ENCODE measurements around the gene NUMBL. TPM values are rescaled to one million over a fixed set of nuclear protein-coding genes. Genes with fewer than 3 reads are reported as not detected.
A peak's percentile ranks its signal among the peaks of the same experiment; 100 is the strongest.
"Not testable (repeated sequence)": the region's sequence is repeated elsewhere in the genome, so short reads cannot be mapped to it uniquely, and the experiment has no call there.

NUMBL gene
- total RNA-seq, result 31.5 and 48.4 TPM in 2 replicates

DNA sequence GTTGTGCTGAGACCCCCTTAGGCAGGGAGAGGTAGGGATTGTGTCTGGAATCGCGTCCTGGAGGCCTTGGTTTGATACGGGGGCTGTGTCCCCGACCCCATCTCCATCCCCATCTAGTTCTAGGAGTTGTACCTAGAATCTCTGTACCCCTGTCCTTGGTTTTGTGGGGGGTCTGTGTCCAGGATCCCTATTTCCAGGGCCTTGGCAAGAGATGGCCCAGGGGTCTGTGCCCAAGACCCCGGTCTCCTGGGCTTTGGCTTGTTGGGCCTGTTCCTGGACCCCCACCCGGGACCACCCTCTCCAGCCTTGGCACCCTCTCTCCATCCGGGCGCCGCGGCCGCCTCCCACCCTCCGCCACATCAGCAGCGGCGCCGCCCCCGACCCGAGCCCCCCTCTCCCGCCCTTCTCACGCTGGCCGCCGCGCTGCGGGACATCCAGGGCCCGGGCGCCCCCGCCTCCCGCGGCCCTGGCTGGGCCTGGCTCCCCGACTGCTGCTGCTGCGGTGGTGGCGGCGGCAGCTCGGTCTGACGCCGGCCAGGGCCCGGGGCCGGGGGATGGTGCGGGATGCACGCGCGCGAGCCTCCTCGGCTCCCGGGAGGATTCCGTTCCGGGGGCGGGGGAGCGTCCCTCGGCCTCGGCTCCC, at the start of gene NUMBL:
NUMBL (minus strand) TSS at position 602 of the 643 bp plus-strand sequence; CDS start at position 434, 168 bp downstream.
- DNase-seq (ENCODE audit: extremely low read depth, low read depth, low spot score), result no peak

GRCh38 chr19:40739030-40739839, 48.8 kb upstream of the NUMBL start:
- no peak for DNase-seq (ENCODE audit: extremely low read depth, low read depth, low spot score)

- DNase-seq (ENCODE audit: extremely low read depth, low read depth, low spot score), result no peak
Measured at GRCh38 chr19:40737102-40737644, 46.7 kb upstream of the NUMBL start.

DNA sequence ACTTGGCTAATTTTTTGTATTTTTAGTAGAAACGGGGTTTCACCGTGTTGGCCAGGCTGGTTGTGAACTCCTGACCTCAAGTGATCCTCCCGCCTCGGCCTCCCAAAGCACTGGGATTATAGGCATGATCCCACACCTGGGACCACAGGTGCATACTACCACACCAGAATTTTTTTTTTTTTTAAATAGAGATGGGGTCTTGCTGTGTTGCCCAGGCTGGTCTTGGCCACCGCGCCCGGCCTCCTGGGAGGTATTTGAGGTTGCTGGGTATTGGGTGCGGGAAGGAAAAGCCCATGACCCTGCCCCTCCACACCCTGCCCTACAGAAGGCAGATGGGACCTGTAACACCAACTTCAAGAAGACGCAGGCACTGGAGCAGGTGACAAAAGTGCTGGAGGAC, 46.2 kb upstream of the NUMBL start:
- no peak for DNase-seq (ENCODE audit: extremely low read depth, low read depth, low spot score)

GRCh38 chr19:40735013-40735771, 44.7 kb upstream of the NUMBL start:
- no peak for DNase-seq (ENCODE audit: extremely low read depth, low read depth, low spot score)

- DNase-seq (ENCODE audit: extremely low read depth, low read depth, low spot score), result no peak
Measured at GRCh38 chr19:40733149-40733548, 42.7 kb upstream of the NUMBL start.

DNA sequence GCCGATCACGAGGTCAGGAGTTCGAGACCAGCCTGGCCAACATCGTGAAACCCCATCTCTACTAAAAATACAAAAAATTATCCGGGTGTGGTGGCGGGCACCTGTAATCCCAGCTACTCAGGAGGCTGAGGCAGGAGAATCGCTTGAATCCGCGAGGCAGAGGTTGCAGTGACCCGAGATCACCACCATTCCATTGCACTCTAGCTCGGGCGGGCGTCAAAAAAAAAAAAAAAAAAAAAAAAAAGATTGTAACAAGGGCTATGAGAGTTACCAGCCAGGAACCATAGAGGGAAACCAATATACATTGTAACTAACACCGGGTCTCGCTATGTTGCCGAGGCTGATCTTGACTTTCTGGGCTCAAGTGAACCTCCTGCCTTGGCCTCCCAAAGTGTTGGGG, 41.9 kb upstream of the NUMBL start:
- DNase-seq (ENCODE audit: extremely low read depth, low read depth, low spot score), result not testable (repeated sequence)

- not testable (repeated sequence) for DNase-seq (ENCODE audit: extremely low read depth, low read depth, low spot score)
Measured at GRCh38 chr19:40730065-40730464, 39.6 kb upstream of the NUMBL start.

GRCh38 chr19:40726279-40726678, 35.8 kb upstream of the NUMBL start:
- DNase-seq (ENCODE audit: extremely low read depth, low read depth, low spot score), result no peak

GRCh38 chr19:40724855-40725254, 34.4 kb upstream of the NUMBL start:
- DNase-seq (ENCODE audit: extremely low read depth, low read depth, low spot score), result no peak

- DNase-seq (ENCODE audit: extremely low read depth, low read depth, low spot score), result no peak
Measured at GRCh38 chr19:40724315-40724714, 33.9 kb upstream of the NUMBL start.

GRCh38 chr19:40723661-40724254, 33.3 kb upstream of the NUMBL start:
- no peak for DNase-seq (ENCODE audit: extremely low read depth, low read depth, low spot score)

DNA sequence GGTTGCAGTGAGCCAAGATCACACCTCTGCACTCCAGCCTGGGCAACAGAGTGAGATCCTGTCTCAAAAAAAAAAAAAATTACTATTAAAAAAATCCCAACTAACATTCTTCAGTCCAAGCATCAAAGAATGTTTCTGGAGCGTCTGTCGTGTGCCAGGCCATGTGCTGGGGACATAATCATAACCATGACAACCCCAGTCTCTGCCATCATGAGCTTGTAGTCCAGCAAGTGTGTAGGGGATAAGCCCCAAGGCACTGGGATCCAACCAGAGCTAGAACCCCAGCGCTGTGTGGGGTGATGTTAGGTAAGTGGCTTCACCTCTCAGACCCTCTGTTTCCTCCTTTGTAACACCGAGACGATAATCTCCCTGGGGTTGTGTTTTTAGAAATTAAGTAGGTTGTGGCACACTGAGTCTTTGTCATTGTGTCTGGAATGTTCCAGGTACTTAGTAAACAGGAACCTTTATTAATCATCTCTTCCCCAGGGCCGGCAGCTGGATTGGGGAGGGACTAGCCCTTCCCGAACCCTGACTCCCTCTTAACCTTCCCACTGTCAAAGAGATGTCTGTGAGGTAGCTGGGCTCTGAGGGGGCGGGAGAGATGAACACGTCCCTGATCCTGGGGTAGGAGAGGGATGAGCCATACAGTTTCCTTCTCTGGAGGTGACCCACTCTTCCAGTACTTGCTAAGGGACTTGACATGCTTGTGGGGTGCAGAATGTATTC, 31.6 kb upstream of the NUMBL start:
- DNase-seq (ENCODE audit: extremely low read depth, low read depth, low spot score), result peak; percentile 39

GRCh38 chr19:40721140-40721486, 30.7 kb upstream of the NUMBL start:
- no peak for DNase-seq (ENCODE audit: extremely low read depth, low read depth, low spot score)

- no peak for DNase-seq (ENCODE audit: extremely low read depth, low read depth, low spot score)
Measured at GRCh38 chr19:40719414-40719894, 29.0 kb upstream of the NUMBL start.

GRCh38 chr19:40718774-40719391, 28.4 kb upstream of the NUMBL start:
- DNase-seq (ENCODE audit: extremely low read depth, low read depth, low spot score), result no peak

GRCh38 chr19:40717880-40718773, 27.7 kb upstream of the NUMBL start:
- DNase-seq (ENCODE audit: extremely low read depth, low read depth, low spot score), result no peak

GRCh38 chr19:40717325-40717879, 27.0 kb upstream of the NUMBL start:
- DNase-seq (ENCODE audit: extremely low read depth, low read depth, low spot score), result no peak

Measured in glomerular endothelial cell (primary cell).